GM12891 (cell line): ENCODE results near the gene MYOM1.
"Not testable (repeated sequence)": the region's sequence is repeated elsewhere in the genome, so short reads cannot be mapped to it uniquely, and the experiment has no call there.

Source experiments
- DNase-seq: peaks from one replicate; pipeline ENCODE4 v3.0.0; 2011; ENCODE audit warnings: low spot score; ENCODE audit not compliant: insufficient read length
- FAIRE-seq: peaks from 2 replicates; lab custom pipeline; 2011; peaks lifted over from hg19 to GRCh38; lab: Jason Lieb, UNC
- PAX5 ChIP-seq: IDR thresholded peaks from 2 replicates; pipeline ENCODE4 v1.6.1; 2011; ENCODE audit warnings: low read length, moderate library complexity, mild to moderate bottlenecking; ENCODE audit not compliant: insufficient read depth, severe bottlenecking
- POLR2A ChIP-seq: IDR thresholded peaks from 2 replicates; pipeline ENCODE4 v1.6.1; 2011; ENCODE audit warnings: low read depth, low read length, control low read depth
- POLR2AphosphoS5 ChIP-seq: IDR thresholded peaks from 2 replicates; pipeline ENCODE4 v1.6.1; 2011; ENCODE audit warnings: low read depth, low read length, control low read depth
- POU2F2 ChIP-seq: IDR thresholded peaks from 2 replicates; pipeline ENCODE4 v1.6.1; 2011; ENCODE audit warnings: low read depth, mild to moderate bottlenecking, control low read depth, low read length, moderate library complexity
- SPI1 ChIP-seq: IDR thresholded peaks from 2 replicates; pipeline ENCODE4 v1.6.1; 2011; ENCODE audit warnings: low read depth, low read length, control low read depth
- TAF1 ChIP-seq: IDR thresholded peaks from 2 replicates; pipeline ENCODE4 v1.6.1; 2011; ENCODE audit warnings: low read depth, low read length, control low read depth

MYOM1 gene

DNA sequence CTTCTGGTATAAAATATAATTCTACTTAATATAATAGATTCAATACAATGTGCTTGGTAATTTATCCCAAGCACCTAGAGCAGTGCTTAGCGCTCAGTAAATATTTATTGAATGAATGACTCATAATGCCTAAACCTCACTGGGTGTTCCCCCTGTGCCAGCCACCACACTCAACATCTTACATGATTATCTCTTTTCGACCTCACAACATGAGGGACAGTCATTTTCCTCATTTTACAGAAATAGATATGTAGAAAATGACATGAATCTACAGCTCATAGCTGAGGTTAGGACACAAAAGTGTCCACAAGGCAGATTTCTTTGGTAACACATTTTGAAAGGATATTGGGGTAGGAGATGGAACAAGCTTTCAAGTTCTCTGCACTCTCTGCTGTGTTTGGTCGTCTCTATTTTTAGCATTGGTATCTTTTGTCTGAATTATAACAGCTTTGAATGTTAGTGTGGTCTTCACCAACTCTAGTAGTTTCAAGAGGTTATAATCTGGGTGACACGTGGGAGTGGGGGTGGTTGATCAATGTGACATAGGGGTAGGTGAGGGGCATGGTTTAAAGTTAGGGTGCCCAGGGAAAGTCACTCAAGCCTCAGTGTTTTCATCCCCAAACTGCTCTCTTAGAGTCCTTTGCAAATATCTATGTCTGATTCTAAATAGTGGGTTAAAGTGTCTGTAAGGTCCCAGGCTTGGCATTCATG lies 9.8 kb downstream of the MYOM1 start:
- DNase-seq (no peak), FAIRE-seq (no peak)
- TF ChIP-seq POLR2AphosphoS5, result no peak
- no peak for TF ChIP-seq TAF1
- no peak for TF ChIP-seq POLR2A
- TF ChIP-seq SPI1, result no peak
- TF ChIP-seq POU2F2, result no peak
- TF ChIP-seq PAX5, result no peak

- FAIRE-seq (no peak), DNase-seq (no peak)
- TF ChIP-seq TAF1, result no peak
- no peak for TF ChIP-seq POU2F2
- TF ChIP-seq PAX5, result no peak
- TF ChIP-seq SPI1, result no peak
- TF ChIP-seq POLR2AphosphoS5, result no peak
- no peak for TF ChIP-seq POLR2A
Measured at GRCh38 chr18:3207565-3207964, 12.2 kb downstream of the MYOM1 start.

GRCh38 chr18:3205239-3205638 lies 14.5 kb downstream of the MYOM1 start:
- no peak for DNase-seq
- no peak for FAIRE-seq
- TF ChIP-seq SPI1, result no peak
- TF ChIP-seq PAX5, result no peak
- no peak for TF ChIP-seq POU2F2
- no peak for TF ChIP-seq POLR2A
- TF ChIP-seq TAF1, result no peak
- TF ChIP-seq POLR2AphosphoS5, result no peak

DNA sequence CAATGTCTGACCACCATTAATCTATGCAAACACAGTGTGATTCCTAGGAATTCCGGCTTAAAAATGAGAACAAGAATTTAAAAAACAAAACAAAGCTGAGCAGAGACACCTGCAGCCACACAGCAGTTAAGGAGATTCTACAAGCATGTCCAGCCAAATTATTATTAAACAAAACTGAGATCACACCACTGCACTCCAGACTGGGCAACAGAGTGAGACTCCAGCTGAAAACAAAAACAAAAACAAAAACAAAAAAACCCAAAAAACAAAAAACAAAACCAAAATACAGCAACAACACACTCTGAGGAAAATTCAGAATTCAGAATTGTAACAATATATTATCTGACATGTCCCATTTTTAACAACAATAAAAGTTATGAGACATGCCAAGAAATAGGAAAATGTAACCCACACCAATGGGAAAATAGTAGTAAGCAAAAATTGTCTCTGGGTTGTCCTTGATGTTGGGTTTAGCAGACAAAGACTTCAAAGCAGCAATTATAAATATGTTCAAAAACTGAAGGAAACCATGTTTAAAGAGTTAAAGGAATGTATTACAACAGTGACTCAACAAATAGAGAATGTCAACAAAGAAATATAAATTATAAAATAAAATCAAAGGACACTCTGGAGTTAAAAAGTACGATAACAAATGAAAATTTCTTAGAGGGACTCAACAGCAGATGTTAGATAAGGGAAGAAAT lies 19.7 kb downstream of the MYOM1 start:
- DNase-seq (no peak), FAIRE-seq (no peak)
- TF ChIP-seq POLR2A, result no peak
- no peak for TF ChIP-seq SPI1
- TF ChIP-seq POU2F2, result no peak
- no peak for TF ChIP-seq POLR2AphosphoS5
- no peak for TF ChIP-seq TAF1
- no peak for TF ChIP-seq PAX5

GRCh38 chr18:3198260-3198860 lies 21.4 kb downstream of the MYOM1 start:
- DNase-seq, FAIRE-seq: not testable (repeated sequence)

GRCh38 chr18:3194947-3195612 lies 24.7 kb downstream of the MYOM1 start:
- DNase-seq (no peak), FAIRE-seq (no peak)
- TF ChIP-seq PAX5, result no peak
- TF ChIP-seq POLR2AphosphoS5, result no peak
- TF ChIP-seq SPI1, result no peak
- TF ChIP-seq POLR2A, result no peak

GRCh38 chr18:3193331-3193730 lies 26.4 kb downstream of the MYOM1 start:
- DNase-seq (no peak), FAIRE-seq (peak; percentile 20)
- TF ChIP-seq POU2F2, result no peak
- no peak for TF ChIP-seq SPI1
- TF ChIP-seq TAF1, result no peak
- TF ChIP-seq POLR2AphosphoS5, result no peak
- no peak for TF ChIP-seq PAX5
- no peak for TF ChIP-seq POLR2A

DNA sequence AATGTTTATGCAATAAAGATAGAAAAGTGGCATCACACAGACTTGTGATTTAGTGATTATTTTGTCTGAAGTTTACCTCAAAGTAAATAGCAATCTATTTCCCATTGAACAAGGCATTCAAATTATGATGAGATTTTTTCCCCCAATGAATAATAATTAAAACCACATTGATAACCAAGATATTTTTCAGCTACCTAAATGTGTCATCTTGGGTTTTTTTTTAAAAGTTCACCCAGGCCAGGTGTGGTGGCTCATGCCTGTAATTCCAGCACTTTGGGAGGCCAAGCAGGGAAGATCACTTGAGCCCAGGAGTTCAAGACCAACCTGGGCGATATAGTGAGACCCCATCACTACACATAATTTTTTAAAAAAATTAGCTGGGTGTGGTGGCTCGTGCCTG lies 27.0 kb downstream of the MYOM1 start:
- TF ChIP-seq TAF1 (no peak), POLR2A (no peak), PAX5 (no peak), SPI1 (no peak), POLR2AphosphoS5 (no peak), POU2F2 (no peak)
- DNase-seq (no peak), FAIRE-seq (no peak)

- DNase-seq (no peak), FAIRE-seq (no peak)
- TF ChIP-seq POLR2A, result no peak
- TF ChIP-seq PAX5, result no peak
Measured at GRCh38 chr18:3192286-3192685, 27.5 kb downstream of the MYOM1 start.

GRCh38 chr18:3190610-3191009 lies 29.2 kb downstream of the MYOM1 start:
- FAIRE-seq (no peak), DNase-seq (no peak)
- TF ChIP-seq SPI1, result no peak
- no peak for TF ChIP-seq PAX5
- TF ChIP-seq POLR2AphosphoS5, result no peak
- TF ChIP-seq POLR2A, result no peak
- no peak for TF ChIP-seq POU2F2
- no peak for TF ChIP-seq TAF1
